Measurements from ENCODE around the gene KLHL17. TPM values are rescaled to one million over a fixed set of nuclear protein-coding genes. Genes with fewer than 3 reads are reported as not detected.

Gene KLHL17
- total RNA-seq, 2 experiments from 2014 or later: 28.6 to 31.7 TPM

DNA sequence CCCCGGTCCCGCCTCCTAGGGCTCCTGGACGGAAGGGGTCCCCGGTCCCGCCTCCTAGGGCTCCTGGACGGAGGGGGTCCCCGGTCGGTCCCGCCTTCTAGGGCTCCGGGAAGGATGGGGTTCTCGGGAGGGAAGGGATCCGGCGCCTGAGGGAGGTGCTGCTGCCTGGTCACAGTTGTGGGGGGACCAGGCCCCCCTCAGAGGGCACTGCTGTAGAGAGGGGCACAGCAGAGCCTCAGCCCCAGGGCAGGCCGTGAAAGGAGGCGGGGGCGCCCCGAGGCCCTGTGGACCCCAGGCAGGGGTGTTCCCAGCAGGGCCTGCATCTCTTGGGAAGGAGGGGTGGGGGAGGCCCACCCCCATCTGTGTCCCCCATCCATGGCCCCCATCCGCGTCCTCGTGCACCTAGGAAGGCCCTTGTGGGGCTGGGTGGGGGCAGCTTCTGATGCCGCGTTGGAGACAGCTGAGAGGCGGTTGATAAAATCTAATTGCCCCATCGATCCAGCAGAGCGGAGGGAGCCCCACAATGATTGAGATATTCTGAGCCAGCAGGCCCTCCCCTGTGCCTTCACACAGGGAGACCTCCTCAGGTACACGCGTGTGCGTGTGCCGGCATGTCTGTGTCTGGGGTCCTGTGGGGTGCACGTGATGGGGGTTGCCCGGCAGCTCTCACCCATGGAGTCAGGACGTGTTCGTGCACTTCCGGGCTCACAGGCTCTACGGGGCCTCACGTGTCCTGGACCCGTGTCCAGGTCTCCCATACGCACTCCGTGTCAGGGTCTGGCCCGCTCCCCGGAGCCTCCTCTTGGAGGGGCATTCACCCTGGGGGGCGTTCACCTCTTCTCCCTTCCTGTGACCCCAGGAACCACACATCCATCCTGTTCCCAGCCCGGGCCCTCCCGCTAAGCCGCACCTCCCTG is 23.8 kb upstream of the KLHL17 start:
- no peak for DNase-seq
- CTCF ChIA-PET: no interaction called here
- Mint-ChIP-seq H3K4me1 (peaks cover 7% of the 10 kb centered on the region), H3K36me3 (ENCODE audit: low read depth) (no peaks in the 10 kb centered on the region), H3K27me3 (peaks cover 39% of the 10 kb centered on the region), H3K9me3 (no peaks in the 10 kb centered on the region), H3K27ac (no peak overlapping the region), H3K4me3 (no peak overlapping the region)
- POLR2A ChIA-PET: no interaction called here

DNA sequence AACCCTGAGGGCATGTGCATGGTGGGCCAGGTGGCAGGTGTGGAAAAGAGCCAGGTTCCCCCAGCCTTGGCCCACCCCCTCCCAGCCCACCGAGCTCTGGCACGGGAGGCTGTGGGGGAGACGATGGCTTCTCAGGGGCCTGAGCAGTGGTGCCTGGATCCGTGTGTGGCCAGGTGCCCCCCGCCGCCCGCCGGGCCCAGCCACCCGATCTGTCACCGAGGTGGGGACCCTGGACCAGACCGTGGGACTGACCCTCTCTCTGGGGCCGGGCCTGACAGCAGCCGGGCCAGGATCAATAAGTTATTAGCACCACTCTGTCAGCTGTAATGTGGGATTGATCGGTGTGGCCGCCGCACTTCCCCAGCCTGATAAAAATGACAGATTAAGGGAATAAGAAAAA is 22.9 kb upstream of the KLHL17 start:
- Mint-ChIP-seq H3K27me3 (peaks cover 39% of the 10 kb centered on the region), H3K4me3 (no peak overlapping the region), H3K9me3 (no peaks in the 10 kb centered on the region), H3K27ac (no peak overlapping the region), H3K4me1 (peaks cover 7% of the 10 kb centered on the region), H3K36me3 (ENCODE audit: low read depth) (no peaks in the 10 kb centered on the region)
- ChIA-PET POLR2A (no interaction called here), CTCF (no interaction called here)
- DNase-seq: no peak

DNA sequence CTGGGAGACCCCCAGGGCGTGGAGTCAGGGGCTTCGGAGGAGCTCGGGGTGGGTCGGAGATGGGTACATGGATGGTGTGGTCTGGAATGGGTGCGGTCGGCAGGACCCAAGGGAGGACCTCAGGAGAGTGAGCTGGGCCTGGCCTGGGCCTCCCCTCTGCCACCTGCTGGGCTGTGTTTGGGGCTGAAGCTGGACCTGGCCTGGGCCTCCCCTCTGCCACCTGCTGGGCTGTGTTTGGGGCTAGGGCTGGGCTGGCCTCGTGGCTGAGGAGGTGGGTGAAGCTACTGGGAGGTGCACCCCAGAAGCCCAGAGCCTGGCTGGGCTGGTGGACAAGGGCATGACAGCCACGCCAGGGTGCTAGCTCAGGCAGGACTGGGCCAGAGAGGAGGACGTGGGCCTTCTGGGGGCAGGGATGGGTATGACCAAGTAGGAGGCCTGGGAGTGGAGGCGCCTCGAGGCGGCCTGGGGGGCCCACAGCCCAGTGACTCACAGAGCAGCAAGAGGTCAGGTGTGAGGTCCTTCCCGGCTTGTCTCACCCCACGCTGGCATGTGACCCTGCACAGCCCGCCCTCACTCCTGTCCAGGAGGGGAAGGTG is 22.2 kb upstream of the KLHL17 start:
- ChIA-PET POLR2A (interaction anchor here (1.0 kb wide), 1 partner anchor 9 kb away, joined by 3 read pairs; no protein-coding TSS in a partner anchor), CTCF (interaction anchor here (0.6 kb wide), 1 partner anchor 31 kb away, joined by 4 read pairs; no protein-coding TSS in a partner anchor)
- no peaks in the 10 kb centered on the region for H3K9me3 Mint-ChIP-seq
- H3K27ac Mint-ChIP-seq: no peak overlapping the region
- no peak for DNase-seq
- H3K27me3 Mint-ChIP-seq: peaks cover 43% of the 10 kb centered on the region
- peaks cover 7% of the 10 kb centered on the region for H3K4me1 Mint-ChIP-seq
- H3K36me3 Mint-ChIP-seq (ENCODE audit: low read depth): no peaks in the 10 kb centered on the region
- H3K4me3 Mint-ChIP-seq: no peak overlapping the region

DNA sequence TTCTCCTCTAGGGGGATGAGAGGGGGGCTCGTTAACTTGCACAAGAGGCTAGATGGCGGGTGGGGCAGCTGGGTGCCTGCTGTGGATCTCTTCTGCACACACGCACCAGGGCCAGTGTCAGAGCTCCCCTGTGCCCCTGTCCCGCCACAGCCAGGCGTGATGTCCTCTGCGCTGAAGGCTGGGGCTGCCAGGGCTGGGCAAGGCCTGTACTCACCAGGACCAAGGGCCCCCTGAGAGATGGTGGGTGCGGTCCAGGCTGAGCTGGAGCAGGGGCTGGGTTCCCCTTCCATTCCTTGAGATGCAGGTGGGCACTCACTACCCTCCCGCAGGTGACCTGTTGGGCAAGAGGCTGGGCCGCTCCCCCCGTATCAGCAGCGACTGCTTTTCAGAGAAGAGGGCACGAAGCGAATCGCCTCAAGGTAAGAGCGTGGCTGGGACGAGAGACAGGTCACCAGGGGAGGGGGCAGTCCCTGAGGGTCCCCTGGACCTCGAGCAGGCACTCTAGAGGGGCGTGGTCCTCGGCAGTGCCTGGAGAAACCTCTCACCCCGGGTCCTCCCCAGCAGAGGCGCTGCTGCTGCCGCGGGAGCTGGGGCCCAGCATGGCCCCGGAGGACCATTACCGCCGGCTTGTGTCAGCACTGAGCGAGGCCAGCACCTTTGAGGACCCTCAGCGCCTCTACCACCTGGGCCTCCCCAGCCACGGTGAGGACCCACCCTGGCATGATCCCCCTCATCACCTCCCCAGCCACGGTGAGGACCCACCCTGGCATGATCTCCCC is 21.5 kb upstream of the KLHL17 start:
- Mint-ChIP-seq H3K36me3 (ENCODE audit: low read depth) (no peaks in the 10 kb centered on the region), H3K9me3 (no peaks in the 10 kb centered on the region)

DNA sequence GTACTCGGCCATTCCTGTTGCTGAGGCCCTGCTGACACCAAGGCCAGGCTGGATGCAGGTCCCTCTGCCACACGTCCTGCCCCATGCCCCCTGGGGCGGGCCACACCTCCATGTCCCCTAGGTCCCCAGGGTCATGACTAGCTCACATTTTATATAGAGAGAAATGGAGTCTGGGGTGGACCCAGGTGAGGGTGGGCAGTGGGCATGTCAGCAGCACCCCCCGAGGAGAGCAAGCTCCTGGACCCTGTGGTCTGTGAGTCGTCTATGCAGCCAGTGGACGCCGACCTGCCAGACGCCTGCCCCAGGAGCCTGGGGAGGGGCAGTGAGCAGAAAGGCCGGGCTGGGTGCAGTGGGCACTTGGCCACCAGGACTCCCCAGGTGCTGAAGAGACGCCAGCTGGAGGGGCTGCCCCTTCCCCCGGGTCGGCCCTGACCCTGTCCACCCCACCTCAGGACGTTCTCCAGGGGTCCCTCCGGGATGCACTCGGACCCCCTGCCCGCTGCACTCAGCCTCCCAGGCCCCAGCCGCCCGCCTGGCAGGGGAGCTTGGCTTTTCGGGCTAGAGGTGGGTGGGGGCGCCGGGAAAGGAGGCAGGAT is 20.8 kb upstream of the KLHL17 start:
- Mint-ChIP-seq H3K4me1 (peaks cover 7% of the 10 kb centered on the region), H3K27me3 (peaks cover 43% of the 10 kb centered on the region), H3K36me3 (ENCODE audit: low read depth) (no peaks in the 10 kb centered on the region), H3K4me3 (no peak overlapping the region), H3K9me3 (no peaks in the 10 kb centered on the region), H3K27ac (no peak overlapping the region)
- DNase-seq: no peak
- CTCF ChIA-PET: interaction anchor here (1.0 kb wide), 1 partner anchor 35 kb away, joined by 4 read pairs; no protein-coding TSS in a partner anchor
- POLR2A ChIA-PET: no interaction called here

More for the DNA sequence above, 21.5 kb upstream of the KLHL17 start:
- no peak for DNase-seq
- CTCF ChIA-PET: interaction anchor here (0.6 kb wide), 1 partner anchor 32 kb away, joined by 4 read pairs; no protein-coding TSS in a partner anchor
- Mint-ChIP-seq H3K4me1 (peaks cover 7% of the 10 kb centered on the region), H3K27me3 (peaks cover 43% of the 10 kb centered on the region), H3K4me3 (no peak overlapping the region), H3K27ac (no peak overlapping the region)
- POLR2A ChIA-PET: interaction anchor here (1.0 kb wide), 1 partner anchor 10 kb away, joined by 3 read pairs; no protein-coding TSS in a partner anchor

DNA sequence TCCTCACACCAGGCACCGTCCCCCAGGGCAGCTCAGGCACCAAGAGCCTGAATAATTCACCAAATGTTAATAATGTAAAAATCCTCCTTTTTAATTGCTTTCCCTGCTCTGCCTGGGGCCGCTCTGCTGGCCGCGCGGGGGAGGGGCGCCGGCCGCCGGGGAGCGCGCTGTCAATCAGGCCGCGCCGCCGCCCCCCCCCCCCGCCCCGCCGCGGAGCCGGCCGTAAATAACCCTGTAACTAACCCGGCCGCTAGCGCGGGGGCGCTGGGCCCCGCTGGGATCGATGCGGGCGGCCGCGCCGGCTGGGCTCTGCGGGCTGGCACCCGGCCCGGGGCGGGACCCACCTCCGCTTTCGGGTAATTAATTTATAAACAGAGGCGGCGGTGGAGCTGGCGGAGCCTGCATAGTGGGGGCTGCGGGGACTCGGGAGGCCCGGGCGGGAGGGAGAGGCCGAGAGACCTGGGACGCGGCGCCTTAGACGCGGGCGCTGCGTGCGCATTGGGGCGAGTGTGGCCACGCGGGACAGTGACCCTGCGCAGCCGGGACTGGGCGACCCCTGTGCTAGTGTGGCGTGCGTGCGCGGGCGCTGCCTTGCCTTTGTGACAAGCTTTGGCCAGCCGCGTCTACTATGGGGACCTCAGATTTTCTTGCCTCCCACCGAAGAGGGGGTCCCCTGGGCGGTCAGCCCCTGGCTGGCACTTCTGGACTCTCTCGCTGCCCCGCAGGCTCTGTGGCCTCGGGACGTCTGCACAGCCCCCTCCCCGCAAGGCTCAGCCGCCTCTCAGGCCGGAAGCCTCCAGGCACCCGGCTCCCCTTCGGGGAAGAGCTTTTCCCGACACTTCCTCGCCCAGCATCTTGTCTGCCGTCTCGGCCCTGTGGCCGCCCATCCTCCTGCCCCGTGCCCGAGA is 20.0 kb upstream of the KLHL17 start:
- peaks cover 7% of the 10 kb centered on the region for H3K4me1 Mint-ChIP-seq
- ChIA-PET POLR2A (interaction anchor here (1.0 kb wide), 1 partner anchor 8 kb away, joined by 3 read pairs; no protein-coding TSS in a partner anchor), CTCF (interaction anchor here (1.0 kb wide), 1 partner anchor 36 kb away, joined by 4 read pairs; no protein-coding TSS in a partner anchor)
- no peak overlapping the region for H3K4me3 Mint-ChIP-seq
- no peaks in the 10 kb centered on the region for H3K9me3 Mint-ChIP-seq
- DNase-seq: no peak
- peaks cover 37% of the 10 kb centered on the region for H3K27me3 Mint-ChIP-seq
- H3K36me3 Mint-ChIP-seq (ENCODE audit: low read depth): peaks cover 4% of the 10 kb centered on the region
- H3K27ac Mint-ChIP-seq: no peak overlapping the region

DNA sequence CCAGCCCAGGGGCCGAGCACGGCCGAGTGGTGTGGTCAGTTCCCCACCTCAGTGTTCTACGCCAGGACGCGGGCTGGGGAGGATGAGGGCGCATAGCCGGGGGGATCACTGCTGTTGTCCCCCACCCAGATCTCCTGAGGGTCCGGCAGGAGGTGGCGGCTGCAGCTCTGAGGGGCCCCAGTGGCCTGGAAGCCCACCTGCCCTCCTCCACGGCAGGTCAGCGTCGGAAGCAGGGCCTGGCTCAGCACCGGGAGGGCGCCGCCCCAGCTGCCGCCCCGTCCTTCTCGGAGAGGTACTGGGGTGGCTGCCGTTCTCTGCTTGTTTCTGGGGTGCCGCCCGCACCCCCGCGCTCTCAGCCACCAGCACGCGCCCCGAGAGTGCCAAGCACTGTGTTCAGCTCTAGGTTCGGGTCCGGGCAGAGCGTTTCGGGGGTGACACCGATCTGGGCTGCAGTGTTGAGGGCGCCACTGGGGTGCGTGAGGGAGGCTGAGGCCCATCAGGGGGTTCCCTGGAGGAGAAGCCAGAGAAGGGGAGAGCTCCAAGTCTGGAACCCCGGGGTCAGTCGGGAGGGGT is 19.3 kb upstream of the KLHL17 start:
- Mint-ChIP-seq H3K4me3 (peak overlapping the region; percentile 30), H3K9me3 (no peaks in the 10 kb centered on the region), H3K27ac (no peak overlapping the region), H3K4me1 (peaks cover 7% of the 10 kb centered on the region), H3K36me3 (ENCODE audit: low read depth) (peaks cover 11% of the 10 kb centered on the region), H3K27me3 (peaks cover 33% of the 10 kb centered on the region)
- DNase-seq: no peak
- CTCF ChIA-PET: no interaction called here
- POLR2A ChIA-PET: interaction anchor here (1.0 kb wide), 1 partner anchor 9 kb away, joined by 3 read pairs; no protein-coding TSS in a partner anchor

DNA sequence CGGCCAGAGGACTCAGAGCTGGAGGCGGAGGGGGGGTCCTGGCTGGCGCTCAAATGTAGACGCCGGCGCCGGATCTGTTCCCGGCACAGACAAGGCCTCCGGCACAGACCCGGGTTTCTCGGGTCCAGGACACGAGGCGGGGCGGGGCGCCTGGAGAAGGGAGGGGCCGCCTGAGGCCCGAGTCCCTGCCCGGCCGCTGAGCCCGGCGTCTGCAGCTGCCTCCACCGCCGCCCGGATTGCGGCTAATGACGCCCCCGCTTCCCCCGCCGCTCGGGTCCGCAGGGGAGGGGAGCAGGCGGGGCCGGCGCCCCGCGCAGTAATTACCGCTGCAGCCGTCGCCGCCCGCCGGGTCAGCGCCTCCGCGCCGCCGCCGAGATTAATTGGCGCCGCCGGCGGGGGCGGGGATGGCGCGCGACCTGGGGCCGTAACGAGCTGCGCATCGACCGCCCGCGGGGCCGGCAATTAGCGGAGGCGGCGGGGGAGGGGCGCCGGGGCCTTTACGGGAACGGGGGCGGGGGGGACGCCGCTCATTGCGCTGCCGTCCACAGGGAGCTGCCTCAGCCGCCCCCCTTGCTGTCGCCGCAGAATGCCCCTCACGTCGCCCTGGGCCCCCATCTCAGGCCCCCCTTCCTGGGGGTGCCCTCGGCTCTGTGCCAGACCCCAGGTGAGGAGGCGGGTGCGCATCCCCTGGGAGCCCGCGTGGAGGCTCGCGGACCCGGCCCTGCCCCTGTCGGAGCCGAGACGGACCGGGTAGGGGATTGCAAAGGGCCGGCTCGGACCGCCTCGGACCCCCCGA is 18.6 kb upstream of the KLHL17 start:
- Mint-ChIP-seq H3K4me3 (peak overlapping the region; percentile 30), H3K36me3 (ENCODE audit: low read depth) (peaks cover 11% of the 10 kb centered on the region), H3K9me3 (no peaks in the 10 kb centered on the region), H3K27me3 (peaks cover 32% of the 10 kb centered on the region), H3K27ac (no peak overlapping the region), H3K4me1 (peaks cover 7% of the 10 kb centered on the region)
- CTCF ChIA-PET: no interaction called here
- no peak for DNase-seq
- POLR2A ChIA-PET: interaction anchor here (0.6 to 1.3 kb wide), 4 partner anchors 10 to 25 kb away, joined by 3 to 4 read pairs (median 4); partner anchors contain the start of gene PLEKHN1

DNA sequence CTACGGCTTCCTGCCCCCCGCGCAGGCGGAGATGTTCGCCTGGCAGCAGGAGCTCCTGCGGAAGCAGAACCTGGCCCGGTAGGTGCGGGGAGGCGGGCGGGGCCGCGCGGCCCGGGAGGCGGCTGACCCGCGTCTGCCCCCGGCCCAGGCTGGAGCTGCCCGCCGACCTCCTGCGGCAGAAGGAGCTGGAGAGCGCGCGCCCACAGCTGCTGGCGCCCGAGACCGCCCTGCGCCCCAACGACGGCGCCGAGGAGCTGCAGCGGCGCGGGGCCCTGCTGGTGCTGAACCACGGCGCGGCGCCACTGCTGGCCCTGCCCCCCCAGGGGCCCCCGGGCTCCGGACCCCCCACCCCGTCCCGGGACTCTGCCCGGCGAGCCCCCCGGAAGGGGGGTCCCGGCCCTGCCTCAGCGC is 18.0 kb upstream of the KLHL17 start:
- Mint-ChIP-seq H3K27me3 (peaks cover 31% of the 10 kb centered on the region), H3K27ac (no peak overlapping the region), H3K9me3 (no peaks in the 10 kb centered on the region), H3K36me3 (ENCODE audit: low read depth) (peaks cover 16% of the 10 kb centered on the region), H3K4me3 (no peak overlapping the region), H3K4me1 (peaks cover 7% of the 10 kb centered on the region)
- POLR2A ChIA-PET: interaction anchor here (0.6 to 1.7 kb wide), 4 partner anchors 11 to 24 kb away, joined by 3 to 8 read pairs (median 4); partner anchors contain the start of genes NOC2L and PLEKHN1
- CTCF ChIA-PET: no interaction called here
- DNase-seq: no peak

DNA sequence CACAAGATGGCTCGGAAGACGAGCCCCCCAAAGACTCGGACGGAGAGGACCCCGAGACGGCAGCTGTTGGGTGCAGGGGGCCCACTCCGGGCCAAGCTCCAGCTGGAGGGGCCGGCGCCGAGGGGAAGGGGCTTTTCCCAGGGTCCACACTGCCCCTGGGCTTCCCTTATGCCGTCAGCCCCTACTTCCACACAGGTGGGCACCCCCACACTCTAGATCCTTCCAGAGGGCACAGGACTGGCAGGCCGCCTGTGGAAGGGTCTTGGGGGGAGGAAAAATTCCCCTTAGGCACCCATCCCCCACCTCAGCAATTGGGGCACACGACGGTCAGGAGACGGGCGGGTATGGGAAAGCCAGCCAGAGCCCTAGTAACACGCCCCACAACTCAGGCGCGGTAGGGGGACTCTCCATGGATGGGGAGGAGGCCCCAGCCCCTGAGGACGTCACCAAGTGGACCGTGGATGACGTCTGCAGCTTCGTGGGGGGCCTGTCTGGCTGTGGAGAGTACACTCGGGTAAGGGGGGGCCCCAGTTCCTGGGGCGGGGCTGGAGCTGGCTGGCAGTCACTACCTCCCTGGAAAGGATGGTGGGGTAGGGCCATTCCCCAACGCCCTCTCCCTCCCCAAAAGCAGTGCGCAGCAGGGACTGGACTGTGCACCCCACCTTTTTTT is 17.4 kb upstream of the KLHL17 start:
- no peak for DNase-seq
- ChIA-PET CTCF (no interaction called here), POLR2A (interaction anchor here (1.3 to 1.7 kb wide), 3 partner anchors 16 to 24 kb away, joined by 4 to 8 read pairs (median 4); partner anchors contain the start of genes NOC2L and PLEKHN1)
- Mint-ChIP-seq H3K27ac (no peak overlapping the region), H3K4me1 (peaks cover 7% of the 10 kb centered on the region), H3K9me3 (no peaks in the 10 kb centered on the region), H3K4me3 (no peak overlapping the region), H3K36me3 (ENCODE audit: low read depth) (peaks cover 16% of the 10 kb centered on the region), H3K27me3 (peaks cover 27% of the 10 kb centered on the region)

All from activated CD4-positive, alpha-beta memory T cell treated with anti-CD3 and anti-CD28 coated beads, Interleukin-2, amount 10 ng/mL, durations not matched to agents 7 days and 5 days (primary cell).